Measurements from ENCODE around the gene PTPRZ1. TPM values are rescaled to one million over a fixed set of nuclear protein-coding genes. Genes with fewer than 3 reads are reported as not detected.

The PTPRZ1 gene
- total and polyA plus RNA-seq, 2 donors, result 1.5 to 13.9 TPM

GRCh38 chr7:121945480-121946236 lies 72.7 kb downstream of the PTPRZ1 start:
- Histone ChIP-seq H3K36me3 (ENCODE audit: insufficient read depth) (no peaks in the 10 kb centered on the region), H3K4me3 (ENCODE audit: low read depth, low read length) (no peak overlapping the region), H3K27ac (ENCODE audit: low read depth) (no peak overlapping the region), H3K4me1 (ENCODE audit: insufficient read depth) (no peaks in the 10 kb centered on the region)
- 62% methylated on average over 1 of the region's 1 CpG for WGBS
- DNase-seq (ENCODE audit: extremely low spot score), result no peak

- no peak for DNase-seq (ENCODE audit: extremely low spot score)
- no peaks in the 10 kb centered on the region for H3K4me1 ChIP-seq (ENCODE audit: insufficient read depth)
- no peak overlapping the region for H3K27ac ChIP-seq (ENCODE audit: low read depth)
- H3K4me3 ChIP-seq (ENCODE audit: low read depth, low read length), result no peak overlapping the region
- H3K36me3 ChIP-seq (ENCODE audit: insufficient read depth), result no peaks in the 10 kb centered on the region
Observed at GRCh38 chr7:121953164-121953563, 80.2 kb downstream of the PTPRZ1 start.

GRCh38 chr7:121953601-121954000 lies 80.6 kb downstream of the PTPRZ1 start:
- no peak overlapping the region for H3K27ac ChIP-seq (ENCODE audit: low read depth)
- H3K36me3 ChIP-seq (ENCODE audit: insufficient read depth), result no peaks in the 10 kb centered on the region
- H3K4me3 ChIP-seq (ENCODE audit: low read depth, low read length), result no peak overlapping the region
- no peaks in the 10 kb centered on the region for H3K4me1 ChIP-seq (ENCODE audit: insufficient read depth)
- no peak for DNase-seq (ENCODE audit: extremely low spot score)
- WGBS, result 76% methylated on average over 5 of the region's 5 CpGs

- no peak overlapping the region for H3K27ac ChIP-seq (ENCODE audit: low read depth)
- 85% methylated on average over 1 of the region's 1 CpG for WGBS
- DNase-seq (ENCODE audit: extremely low spot score), result no peak
- H3K4me1 ChIP-seq (ENCODE audit: insufficient read depth), result no peaks in the 10 kb centered on the region
- no peaks in the 10 kb centered on the region for H3K36me3 ChIP-seq (ENCODE audit: insufficient read depth)
- no peak overlapping the region for H3K4me3 ChIP-seq (ENCODE audit: low read depth, low read length)
Observed at GRCh38 chr7:121954803-121955202, 81.8 kb downstream of the PTPRZ1 start.

GRCh38 chr7:121957626-121958025 lies 84.7 kb downstream of the PTPRZ1 start:
- H3K4me3 ChIP-seq (ENCODE audit: low read depth, low read length), result no peak overlapping the region
- no peaks in the 10 kb centered on the region for H3K36me3 ChIP-seq (ENCODE audit: insufficient read depth)
- H3K27ac ChIP-seq (ENCODE audit: low read depth), result no peak overlapping the region
- no peaks in the 10 kb centered on the region for H3K4me1 ChIP-seq (ENCODE audit: insufficient read depth)
- no peak for DNase-seq (ENCODE audit: extremely low spot score)
- 22% methylated on average over 1 of the region's 1 CpG for WGBS

- no peak overlapping the region for H3K4me3 ChIP-seq (ENCODE audit: low read depth, low read length)
- H3K4me1 ChIP-seq (ENCODE audit: insufficient read depth), result no peaks in the 10 kb centered on the region
- H3K27ac ChIP-seq (ENCODE audit: low read depth), result no peak overlapping the region
- H3K36me3 ChIP-seq (ENCODE audit: insufficient read depth), result no peaks in the 10 kb centered on the region
- DNase-seq (ENCODE audit: extremely low spot score), result no peak
- WGBS, result 64% methylated on average over 4 of the region's 4 CpGs
Observed at GRCh38 chr7:121960678-121961077, 87.7 kb downstream of the PTPRZ1 start.

- Histone ChIP-seq H3K4me1 (ENCODE audit: insufficient read depth) (no peaks in the 10 kb centered on the region), H3K27ac (ENCODE audit: low read depth) (no peak overlapping the region), H3K36me3 (ENCODE audit: insufficient read depth) (no peaks in the 10 kb centered on the region), H3K4me3 (ENCODE audit: low read depth, low read length) (no peak overlapping the region)
- no peak for DNase-seq (ENCODE audit: extremely low spot score)
- WGBS, result 77% methylated on average over 5 of the region's 5 CpGs
Observed at GRCh38 chr7:121961089-121961867, 88.3 kb downstream of the PTPRZ1 start.

GRCh38 chr7:121966276-121966934 lies 93.4 kb downstream of the PTPRZ1 start:
- H3K36me3 ChIP-seq (ENCODE audit: insufficient read depth), result no peaks in the 10 kb centered on the region
- 65% methylated on average over 2 of the region's 2 CpGs for WGBS
- H3K4me1 ChIP-seq (ENCODE audit: insufficient read depth), result no peaks in the 10 kb centered on the region
- H3K4me3 ChIP-seq (ENCODE audit: low read depth, low read length), result no peak overlapping the region
- no peak overlapping the region for H3K27ac ChIP-seq (ENCODE audit: low read depth)
- DNase-seq (ENCODE audit: extremely low spot score), result no peak

GRCh38 chr7:121966935-121967332 lies 94.0 kb downstream of the PTPRZ1 start:
- DNase-seq (ENCODE audit: extremely low spot score), result no peak
- Histone ChIP-seq H3K4me3 (ENCODE audit: low read depth, low read length) (no peak overlapping the region), H3K36me3 (ENCODE audit: insufficient read depth) (no peaks in the 10 kb centered on the region), H3K4me1 (ENCODE audit: insufficient read depth) (no peaks in the 10 kb centered on the region), H3K27ac (ENCODE audit: low read depth) (no peak overlapping the region)
- 74% methylated on average over 4 of the region's 4 CpGs for WGBS

GRCh38 chr7:121985476-121986030 lies 112.6 kb downstream of the PTPRZ1 start:
- H3K4me1 ChIP-seq (ENCODE audit: insufficient read depth), result no peaks in the 10 kb centered on the region
- no peak for DNase-seq (ENCODE audit: extremely low spot score)
- no peaks in the 10 kb centered on the region for H3K36me3 ChIP-seq (ENCODE audit: insufficient read depth)
- no peak overlapping the region for H3K27ac ChIP-seq (ENCODE audit: low read depth)
- WGBS, result 52% methylated on average over 1 of the region's 1 CpG
- H3K4me3 ChIP-seq (ENCODE audit: low read depth, low read length), result no peak overlapping the region

GRCh38 chr7:121992068-121992467 lies 119.1 kb downstream of the PTPRZ1 start:
- Histone ChIP-seq H3K27ac (ENCODE audit: low read depth) (no peak overlapping the region), H3K36me3 (ENCODE audit: insufficient read depth) (no peaks in the 10 kb centered on the region)
- WGBS, result 86% methylated on average over 4 of the region's 4 CpGs

GRCh38 chr7:121994625-121995410 lies 121.9 kb downstream of the PTPRZ1 start:
- H3K4me3 ChIP-seq (ENCODE audit: low read depth, low read length), result no peak overlapping the region
- peak; percentile 40 for DNase-seq (ENCODE audit: extremely low spot score)
- no peaks in the 10 kb centered on the region for H3K36me3 ChIP-seq (ENCODE audit: insufficient read depth)
- WGBS, result 11% methylated on average over 5 of the region's 5 CpGs
- no peaks in the 10 kb centered on the region for H3K4me1 ChIP-seq (ENCODE audit: insufficient read depth)
- H3K27ac ChIP-seq (ENCODE audit: low read depth), result no peak overlapping the region

More at GRCh38 chr7:121992068-121992467, 119.1 kb downstream of the PTPRZ1 start:
- Histone ChIP-seq H3K4me3 (ENCODE audit: low read depth, low read length) (no peak overlapping the region), H3K4me1 (ENCODE audit: insufficient read depth) (no peaks in the 10 kb centered on the region)
- DNase-seq (ENCODE audit: extremely low spot score), result no peak

- no peak overlapping the region for H3K4me3 ChIP-seq (ENCODE audit: low read depth, low read length)
- no peaks in the 10 kb centered on the region for H3K4me1 ChIP-seq (ENCODE audit: insufficient read depth)
- WGBS, result 17% methylated on average over 2 of the region's 2 CpGs
- no peaks in the 10 kb centered on the region for H3K36me3 ChIP-seq (ENCODE audit: insufficient read depth)
- DNase-seq (ENCODE audit: extremely low spot score), result no peak
- H3K27ac ChIP-seq (ENCODE audit: low read depth), result no peak overlapping the region
Observed at GRCh38 chr7:122006687-122007086, 133.7 kb downstream of the PTPRZ1 start.

All from urinary bladder (tissue), 4 donors.